HG03342 (cell line): ENCODE measurements around the gene FBXL22.
"Not testable (repeated sequence)": the region's sequence is repeated elsewhere in the genome, so short reads cannot be mapped to it uniquely, and the experiment has no call there.

ENCODE experiments used
- ATAC-seq: cut with Tn5 transposase; IDR thresholded peaks from one replicate; pipeline ENCODE4 v1.9.1; 2021; ENCODE audit warnings: mild to moderate bottlenecking, moderate library complexity; ENCODE audit not compliant: unreplicated experiment

FBXL22 gene

DNA sequence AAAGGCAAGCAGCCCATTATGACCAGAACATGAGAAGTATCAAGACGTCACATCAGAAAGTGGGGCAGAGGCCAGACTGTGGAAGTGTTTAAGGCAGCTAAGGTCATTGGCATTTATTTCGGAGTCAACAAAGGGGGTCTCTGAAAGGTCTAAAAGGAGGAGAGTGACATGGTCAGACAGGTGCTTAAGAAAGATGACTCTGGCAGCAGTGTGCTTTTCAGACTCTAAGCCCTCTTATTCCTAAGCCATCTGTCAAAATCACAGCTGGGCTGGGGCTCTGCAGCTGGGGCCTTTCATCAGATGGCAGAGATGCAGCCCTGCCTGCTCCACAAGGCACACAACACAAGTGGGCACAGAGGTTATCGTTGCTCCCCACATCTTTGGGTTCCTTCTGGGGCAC lies 14.0 kb downstream of the FBXL22 start:
- no peak for ATAC-seq

- no peak for ATAC-seq
Measured at GRCh38 chr15:63612300-63612699, 15.1 kb downstream of the FBXL22 start.

DNA sequence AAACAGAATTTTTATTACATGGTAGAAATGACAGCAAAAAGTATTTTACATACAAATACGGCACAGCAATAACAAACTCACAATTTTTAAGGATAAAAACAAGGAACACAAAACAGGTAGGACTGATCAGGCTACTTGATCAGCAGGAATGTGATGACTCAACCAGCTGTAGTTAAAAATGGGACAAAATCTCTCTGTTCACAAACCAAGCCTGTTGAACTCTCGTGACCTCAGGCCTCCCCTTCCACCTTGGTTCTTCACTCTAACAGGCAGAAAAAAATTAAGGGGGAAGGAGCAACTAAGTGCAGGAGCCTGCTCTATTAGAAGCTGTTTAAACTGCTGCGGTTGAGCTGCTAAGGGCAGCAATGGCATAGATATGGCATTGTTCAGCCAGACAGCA lies 18.7 kb downstream of the FBXL22 start:
- ATAC-seq = no peak

DNA sequence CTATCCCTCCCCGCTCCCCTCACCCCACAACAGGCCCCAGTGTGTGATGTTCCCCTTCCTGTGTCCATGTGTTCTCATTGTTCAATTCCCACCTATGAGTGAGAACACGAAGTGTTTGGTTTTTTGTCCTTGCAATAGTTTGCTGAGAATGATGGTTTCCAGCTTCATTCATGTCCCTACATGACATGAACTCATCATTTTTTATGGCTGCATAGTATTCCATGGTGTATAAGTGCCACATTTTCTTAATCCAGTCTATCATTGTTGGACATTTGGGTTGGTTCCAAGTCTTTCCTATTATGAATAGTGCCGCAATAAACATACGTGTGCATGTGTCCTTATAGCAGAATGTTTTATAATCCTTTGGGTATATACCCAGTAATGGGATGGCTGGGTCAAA lies 20.0 kb downstream of the FBXL22 start:
- ATAC-seq = not testable (repeated sequence)

DNA sequence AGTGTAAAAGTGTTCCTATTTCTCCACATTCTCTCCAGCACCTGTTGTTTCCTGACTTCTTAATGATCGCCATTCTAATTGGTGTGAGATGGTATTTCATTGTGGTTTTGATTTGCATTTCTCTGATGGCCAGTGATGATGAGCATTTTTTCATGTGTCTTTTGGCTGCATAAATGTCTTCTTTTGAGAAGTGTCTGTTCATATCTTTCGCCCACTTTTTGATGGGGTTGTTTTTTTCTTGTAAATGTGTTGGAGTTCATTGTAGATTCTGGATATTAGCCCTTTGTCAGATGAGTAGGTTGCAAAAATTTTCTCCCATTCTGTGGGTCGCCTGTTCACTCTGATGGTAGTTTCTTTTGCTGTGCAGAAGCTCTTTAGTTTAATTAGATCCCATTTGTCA lies 20.4 kb downstream of the FBXL22 start:
- not testable (repeated sequence) for ATAC-seq

DNA sequence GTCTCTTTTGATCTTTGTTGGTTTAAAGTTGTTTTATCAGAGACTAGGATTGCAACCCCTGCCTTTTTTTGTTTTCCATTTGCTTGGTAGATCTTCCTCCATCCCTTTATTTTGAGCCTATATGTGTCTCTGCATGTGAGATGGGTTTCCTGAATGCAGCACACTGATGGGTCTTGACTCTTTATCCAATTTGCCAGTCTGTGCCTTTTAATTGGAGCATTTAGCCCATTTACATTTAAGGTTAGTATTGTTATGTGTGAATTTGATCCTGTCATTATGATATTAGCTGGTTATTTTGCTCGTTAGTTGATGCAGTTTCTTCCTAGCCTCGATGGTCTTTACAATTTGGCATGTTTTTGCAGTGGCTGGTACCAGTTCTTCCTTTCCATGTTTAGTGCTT lies 23.6 kb downstream of the FBXL22 start:
- ATAC-seq = not testable (repeated sequence)

DNA sequence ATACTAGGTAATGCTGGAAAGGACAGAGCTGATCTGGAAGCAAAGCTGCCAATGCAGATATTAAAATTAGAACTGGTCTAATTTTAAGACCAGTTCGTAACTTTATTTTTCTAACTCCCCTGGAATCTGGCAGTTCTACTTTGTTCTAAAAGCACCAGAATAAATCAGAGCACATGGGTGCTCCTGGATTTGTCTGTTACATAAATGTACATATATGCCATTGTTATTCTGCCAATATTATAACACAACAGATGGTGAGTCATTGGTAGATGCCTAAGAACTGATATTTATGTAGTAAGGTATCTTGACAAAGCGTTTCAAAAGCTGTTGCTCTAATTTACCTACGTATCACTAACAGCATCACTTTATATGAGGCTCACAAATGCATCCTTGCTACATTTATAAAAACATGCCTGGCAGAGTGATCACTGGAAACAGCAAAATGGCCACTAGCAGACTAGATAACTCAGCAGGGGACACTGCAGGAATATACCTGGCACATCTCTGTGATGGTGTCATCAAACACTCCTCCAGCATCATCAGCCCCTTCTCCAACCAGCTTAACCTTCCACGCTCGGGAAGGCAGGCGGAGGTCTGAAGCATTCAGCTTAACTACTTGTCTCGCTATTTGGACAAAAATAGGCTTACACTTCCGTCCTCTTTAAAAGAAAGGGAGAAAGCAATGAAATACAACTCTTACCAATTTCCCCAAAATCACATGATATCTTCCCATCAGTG lies 26.2 kb downstream of the FBXL22 start:
- no peak for ATAC-seq

DNA sequence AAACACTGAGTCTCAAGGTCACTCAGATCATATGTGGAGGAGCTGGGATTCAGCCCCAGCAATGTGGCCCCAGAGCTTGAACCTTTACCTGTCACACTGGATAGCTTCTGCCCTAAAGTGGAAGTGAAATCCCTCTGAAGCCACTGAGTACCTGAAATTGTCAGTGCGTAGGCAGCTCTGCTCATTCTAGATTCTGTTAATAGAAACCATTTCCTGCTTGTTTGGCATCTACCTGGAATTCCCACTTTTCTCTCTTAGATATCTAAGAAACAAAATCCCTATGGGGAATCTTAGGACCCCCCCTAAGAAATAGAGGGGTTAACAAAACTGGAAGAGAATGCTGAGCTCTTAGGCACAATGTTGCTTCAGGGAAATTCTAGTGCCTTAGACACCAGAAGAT lies 29.8 kb downstream of the FBXL22 start:
- ATAC-seq = no peak

DNA sequence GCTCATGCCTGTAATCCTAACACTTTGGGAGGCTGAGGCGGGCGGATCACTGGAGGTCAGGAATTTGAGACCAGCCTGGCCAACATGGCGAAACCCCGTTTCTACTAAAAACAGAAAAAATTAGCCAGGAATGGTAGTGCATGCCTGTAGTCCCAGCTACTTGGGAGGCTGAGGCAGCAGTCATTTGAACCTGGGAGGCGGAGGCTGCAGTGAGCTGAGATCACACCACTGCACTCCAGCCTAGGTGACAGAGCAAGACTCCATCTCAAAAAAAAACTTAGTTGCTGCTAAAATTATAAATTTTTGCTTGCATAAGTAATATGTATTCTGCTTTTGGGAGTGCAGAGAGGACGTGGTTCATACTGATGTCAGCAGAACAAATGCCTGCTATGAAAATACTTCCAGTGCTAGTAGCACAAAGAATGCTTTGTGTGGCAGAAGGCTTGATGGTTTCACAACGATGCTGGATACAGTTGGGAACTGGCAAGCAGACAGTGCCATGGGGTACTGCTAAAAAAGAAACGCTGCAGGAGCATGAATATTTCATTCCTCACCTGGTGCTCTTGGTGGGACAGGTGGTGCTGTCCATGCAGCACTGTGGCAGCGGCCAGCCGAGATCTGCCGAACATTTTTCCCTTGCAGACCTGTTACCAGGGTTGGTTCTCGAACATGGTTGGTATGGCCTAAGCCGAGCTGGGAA lies 31.1 kb downstream of the FBXL22 start:
- ATAC-seq = no peak

GRCh38 chr15:63630036-63630751 lies 33.0 kb downstream of the FBXL22 start:
- no peak for ATAC-seq

- ATAC-seq = no peak
Measured at GRCh38 chr15:63633312-63633711, 36.1 kb downstream of the FBXL22 start.

DNA sequence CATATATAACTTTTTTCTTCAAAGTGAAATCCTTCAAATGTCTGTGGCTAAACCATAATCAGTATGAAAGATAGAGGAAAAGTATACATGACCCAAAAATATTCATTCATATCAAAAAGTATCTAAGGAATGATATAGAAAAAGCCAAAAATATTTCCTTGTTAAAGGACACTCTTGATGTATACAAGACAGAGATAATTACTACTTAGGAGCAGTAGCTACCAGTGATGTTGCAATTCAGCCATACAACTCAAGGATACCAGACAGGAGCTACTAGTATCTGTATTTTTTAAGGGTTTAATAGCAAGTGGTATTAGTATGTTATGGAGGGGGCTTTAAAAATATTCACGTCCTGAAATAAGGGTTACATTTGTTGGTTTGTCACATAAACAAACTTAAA lies 37.0 kb downstream of the FBXL22 start:
- no peak for ATAC-seq

- no peak for ATAC-seq
Measured at GRCh38 chr15:63636518-63637061, 39.4 kb downstream of the FBXL22 start.

GRCh38 chr15:63638839-63639238 lies 41.7 kb downstream of the FBXL22 start:
- no peak for ATAC-seq

GRCh38 chr15:63640146-63640545 lies 43.0 kb downstream of the FBXL22 start:
- ATAC-seq = no peak
